GM12892 (cell line): ENCODE data around the gene GABPA.

Source experiments
- POLR2A ChIP-seq: IDR thresholded peaks from 2 replicates; pipeline ENCODE4 v1.6.1; 2011; ENCODE audit warnings: low read depth, low read length, control low read depth
- TAF1 ChIP-seq: IDR thresholded peaks from 2 replicates; pipeline ENCODE4 v1.6.1; 2011; ENCODE audit warnings: low read depth, mild to moderate bottlenecking, control low read depth, low read length, borderline replicate concordance

GRCh38 chr21:25708467-25709065 is 26.2 kb upstream of the GABPA start:
- TF ChIP-seq POLR2A (no peak), TAF1 (no peak)
